A549 (cell line): Measurements from ENCODE around the gene RNF130. TPM values are rescaled to one million over a fixed set of nuclear protein-coding genes. Genes with fewer than 3 reads are reported as not detected.
A peak's percentile ranks its signal among the peaks of the same experiment; 100 is the strongest.
"Not testable (repeated sequence)": the region's sequence is repeated elsewhere in the genome, so short reads cannot be mapped to it uniquely, and the experiment has no call there.

ENCODE experiments used
- ATAC-seq, 2 experiments: fragments of 200-7000 bp in 1 of 2; fragments of >200 bp in 1 of 2; cut with Nextera tagmentation in 1 of 2; cut with Tn5 transposase in 1 of 2; 3 replicates each; pipeline versions ENCODE4 v1.8.0 to v1.9.1; 2018 to 2020; ENCODE audit warnings: mild to moderate bottlenecking in 1 of 2, moderate library complexity in 1 of 2
- CTCF ChIA-PET: fragments of 300-600 bp; sonication (Branson Sonifier 250); formaldehyde crosslinking; extraction: SDS; loops from one replicate; lab custom pipeline; 2021; ENCODE audit warnings: antibody characterized with exemption, inconsistent platforms; lab: Yijun Ruan, JAX
- POLR2A ChIA-PET: fragments of 350-600 bp; formaldehyde crosslinking; extraction: SDS; loops from one replicate; lab custom pipeline; 2021; ENCODE audit warnings: antibody characterized with exemption, inconsistent platforms; lab: Yijun Ruan, JAX
- DNase-seq, 2 experiments: peaks; one replicate each; pipeline versions ENCODE4 v3.0.0 to v3.0.0-alpha.2; 2011 to 2016; ENCODE audit warnings: low read depth in 1 of 2, low spot score in 1 of 2
- FAIRE-seq: peaks from 2 replicates; lab custom pipeline; 2011; peaks lifted over from hg19 to GRCh38; lab: Jason Lieb, UNC
- H3K27ac ChIP-seq, 2 experiments: fragments of >200 bp; sonication (Bioruptor Twin); formaldehyde crosslinking; 3 replicates each; pipeline ENCODE4 v1.5.1; 2016 to 2017
- H3K4me1 ChIP-seq: fragments of >200 bp; sonication (Bioruptor Twin); formaldehyde crosslinking; 3 replicates; pipeline ENCODE4 v1.6.1; 2016
- H3K4me2 ChIP-seq: fragments of >200 bp; sonication (Bioruptor Twin); formaldehyde crosslinking; 3 replicates; pipeline ENCODE4 v1.6.1; 2016
- H3K4me3 ChIP-seq: fragments of >200 bp; sonication (Bioruptor Twin); formaldehyde crosslinking; 3 replicates; pipeline ENCODE4 v1.5.1; 2016
- H3K9me3 ChIP-seq: fragments of >200 bp; sonication (Bioruptor Twin); formaldehyde crosslinking; 3 replicates; pipeline ENCODE4 v1.6.1; 2016
- BHLHE40 ChIP-seq: IDR thresholded peaks from 2 replicates; pipeline ENCODE4 v1.6.1; 2012; ENCODE audit warnings: low read depth, low read length, inconsistent platforms
- CEBPB ChIP-seq, 2 experiments: fragments of >200 bp in 1 of 2; sonication (Bioruptor Twin) in 1 of 2; formaldehyde crosslinking in 1 of 2; IDR thresholded peaks; 2 replicates each; pipeline ENCODE4 v1.6.1; 2012 to 2016
- ESRRA ChIP-seq: fragments of 150-350 bp; IDR thresholded peaks from 2 replicates; pipeline ENCODE4 v1.6.1; 2014; ENCODE audit warnings: mild to moderate bottlenecking, low read length, borderline replicate concordance
- FOSL2 ChIP-seq, 2 experiments: fragments of 450-650 bp in 1 of 2; fragments of >200 bp in 1 of 2; sonication (Bioruptor Twin) in 1 of 2; formaldehyde crosslinking; IDR thresholded peaks; 2 replicates each; pipeline versions ENCODE4 v1.5.0 to v1.6.1; 2016 to 2020; ENCODE audit warnings: mild to moderate bottlenecking in 1 of 2, moderate library complexity in 1 of 2
- HOXB5 ChIP-seq: fragments of 250-450 bp; sonication (Bioruptor Pico); IDR thresholded peaks from 2 replicates; pipeline ENCODE4 v1.5.0; 2020; ENCODE audit warnings: mild to moderate bottlenecking, moderate library complexity
- JUN ChIP-seq, 2 experiments: fragments of >200 bp; sonication (Bioruptor Twin); formaldehyde crosslinking; IDR thresholded peaks; 2 replicates in 1 of 2; 3 replicates in 1 of 2; pipeline ENCODE4 v1.6.1; 2016 to 2017
- MAFK ChIP-seq: fragments of 450-650 bp; IDR thresholded peaks from 2 replicates; pipeline ENCODE4 v1.6.1; 2014; ENCODE audit not compliant: partially characterized antibody
- MAZ ChIP-seq: fragments of 150-350 bp; IDR thresholded peaks from 2 replicates; pipeline ENCODE4 v1.6.1; 2014; ENCODE audit warnings: antibody characterized with exemption, low read depth, low read length, borderline replicate concordance
- NFE2L2 ChIP-seq: fragments of 150-350 bp; conservative IDR thresholded peaks from 2 replicates; pipeline ENCODE4 v1.6.1; 2014; ENCODE audit warnings: low read length
- POLR2A ChIP-seq: IDR thresholded peaks from 2 replicates; pipeline ENCODE4 v1.6.1; 2012; ENCODE audit warnings: mild to moderate bottlenecking, low read length
- RARB ChIP-seq: fragments of 250-450 bp; sonication (Bioruptor Pico); IDR thresholded peaks from 2 replicates; pipeline ENCODE4 v1.8.0; 2021; ENCODE audit warnings: mild to moderate bottlenecking, moderate library complexity
- SMC3 ChIP-seq: fragments of >200 bp; sonication (Bioruptor Twin); formaldehyde crosslinking; IDR thresholded peaks from 3 replicates; pipeline ENCODE4 v1.6.1; 2018; ENCODE audit warnings: inconsistent platforms
- SREBF2 ChIP-seq: fragments of 450-650 bp; IDR thresholded peaks from 2 replicates; pipeline ENCODE4 v1.6.1; 2014; ENCODE audit warnings: mild to moderate bottlenecking, moderate library complexity
- TFCP2L1 ChIP-seq: fragments of 250-450 bp; sonication (Bioruptor Pico); IDR thresholded peaks from 2 replicates; pipeline ENCODE4 v1.5.0; 2021; ENCODE audit warnings: mild to moderate bottlenecking
- ZNF302 ChIP-seq: fragments of 250-450 bp; sonication (Bioruptor Pico); IDR thresholded peaks from 2 replicates; pipeline ENCODE4 v1.9.0; 2021; ENCODE audit warnings: inconsistent platforms, mild to moderate bottlenecking, moderate library complexity
- ZSCAN20 ChIP-seq: fragments of 250-450 bp; sonication (Bioruptor Pico); IDR thresholded peaks from 2 replicates; pipeline ENCODE4 v1.8.0; 2022; ENCODE audit warnings: mild to moderate bottlenecking, moderate library complexity
- WGBS: methylation state at CpG from one replicate; pipeline ENCODE4 v1.1.6; 2017; ENCODE audit errors: missing lambda C conversion rate; 5-methylcytosine and 5-hydroxymethylcytosine counted together
- polyA plus RNA-seq, 4 experiments: library from polyadenylated mRNA; depleted of rRNA in 3 of 4; stranded (reverse); fragments of >200 nt; fragmentation: RNase III in 1 of 4; extraction: RNeasy Plus Mini Kit Qiagen cat#74134 plus additional on column Dnase treatment in 1 of 4; gene quantifications; 2 replicates in 3 of 4; 3 replicates in 1 of 4; pipeline ENCODE4 v1.2.3, GENCODE V29; 2011 to 2017
- TF ChIP-seq, protein P1 (sequence below): IDR thresholded peaks from 2 replicates; pipeline ENCODE4 v1.6.1; 2012
- TF ChIP-seq, protein P2 (sequence below): fragments of 200-600 bp; sonication (generic); IDR thresholded peaks from 2 replicates; pipeline ENCODE4 v1.6.1; 2016; ENCODE audit warnings: antibody characterized with exemption, mild to moderate bottlenecking, moderate library complexity
- TF ChIP-seq, protein P3 (sequence below): fragments of >200 bp; sonication (Bioruptor Twin); formaldehyde crosslinking; IDR thresholded peaks from 2 replicates; pipeline ENCODE4 v1.6.1; 2016
- TF ChIP-seq, protein P4 (sequence below): fragments of 250-450 bp; sonication (Bioruptor Pico); IDR thresholded peaks from 2 replicates; pipeline ENCODE4 v1.5.0; 2021; ENCODE audit warnings: mild to moderate bottlenecking, moderate library complexity, borderline replicate concordance
- TF ChIP-seq, protein P5 (sequence below): fragments of >200 bp; sonication (Bioruptor Twin); formaldehyde crosslinking; IDR thresholded peaks from 3 replicates; pipeline ENCODE4 v1.6.1; 2016
- TF ChIP-seq, protein P6 (sequence below): fragments of 450-650 bp; IDR thresholded peaks from 2 replicates; pipeline ENCODE4 v1.6.1; 2014; ENCODE audit warnings: antibody characterized with exemption

The RNF130 gene
- polyA plus RNA-seq, 2 of the 4 experiments (the other 2 are of a cell fraction), result 33.3 to 50.1 TPM

DNA sequence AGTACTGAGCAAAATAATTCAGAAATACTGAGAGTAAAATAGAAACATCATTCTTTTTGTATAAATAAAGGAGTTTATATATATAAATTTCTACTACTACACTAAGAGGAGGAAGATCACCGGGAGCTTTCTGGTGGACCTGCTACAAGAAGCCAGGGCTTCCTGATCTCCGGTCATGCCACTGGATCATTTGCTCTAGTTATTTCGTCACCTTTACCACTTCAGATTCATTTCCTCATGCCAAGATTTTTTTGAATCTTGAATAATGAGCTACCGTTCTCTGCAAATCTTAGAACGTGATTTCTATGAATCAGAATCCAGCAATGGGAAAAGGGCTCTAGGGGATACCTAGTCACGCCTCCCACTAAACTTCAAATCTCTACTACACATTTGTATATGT lies 111.9 kb downstream of the RNF130 start:
- FAIRE-seq, result no peak
- DNase-seq, result no peak
- no peak overlapping the region for H3K4me3 ChIP-seq
- 91% methylated on average over 6 of the region's 6 CpGs for WGBS
- ChIA-PET POLR2A (no interaction called here), CTCF (interaction anchor here (1.0 to 1.1 kb wide), 2 partner anchors 12 to 16 kb away, joined by 3 read pairs; no protein-coding TSS in a partner anchor)
- H3K4me1 ChIP-seq, result no peaks in the 10 kb centered on the region
- no peak overlapping the region for H3K27ac ChIP-seq
- no peak for ATAC-seq
- TF ChIP-seq ZSCAN20 (CRISPR knock-in tag), result no peak
- no peak for TF ChIP-seq SMC3
- no peak for TF ChIP-seq SREBF2
- TF ChIP-seq NFE2L2, result no peak
- no peak for TF ChIP-seq BHLHE40
- TF ChIP-seq ESRRA, result no peak
- TF ChIP-seq FOSL2 (IDR thresholded peaks at IDR 0.05), result no peak
- no peak for TF ChIP-seq FOSL2 (CRISPR knock-in tag; IDR thresholded peaks at IDR 0.05)
- no peak for TF ChIP-seq MAZ
- TF ChIP-seq, protein P1, sequence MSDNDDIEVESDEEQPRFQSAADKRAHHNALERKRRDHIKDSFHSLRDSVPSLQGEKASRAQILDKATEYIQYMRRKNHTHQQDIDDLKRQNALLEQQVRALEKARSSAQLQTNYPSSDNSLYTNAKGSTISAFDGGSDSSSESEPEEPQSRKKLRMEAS, result no peak
- no peak for TF ChIP-seq ZNF302 (CRISPR knock-in tag)
- TF ChIP-seq, protein P2, sequence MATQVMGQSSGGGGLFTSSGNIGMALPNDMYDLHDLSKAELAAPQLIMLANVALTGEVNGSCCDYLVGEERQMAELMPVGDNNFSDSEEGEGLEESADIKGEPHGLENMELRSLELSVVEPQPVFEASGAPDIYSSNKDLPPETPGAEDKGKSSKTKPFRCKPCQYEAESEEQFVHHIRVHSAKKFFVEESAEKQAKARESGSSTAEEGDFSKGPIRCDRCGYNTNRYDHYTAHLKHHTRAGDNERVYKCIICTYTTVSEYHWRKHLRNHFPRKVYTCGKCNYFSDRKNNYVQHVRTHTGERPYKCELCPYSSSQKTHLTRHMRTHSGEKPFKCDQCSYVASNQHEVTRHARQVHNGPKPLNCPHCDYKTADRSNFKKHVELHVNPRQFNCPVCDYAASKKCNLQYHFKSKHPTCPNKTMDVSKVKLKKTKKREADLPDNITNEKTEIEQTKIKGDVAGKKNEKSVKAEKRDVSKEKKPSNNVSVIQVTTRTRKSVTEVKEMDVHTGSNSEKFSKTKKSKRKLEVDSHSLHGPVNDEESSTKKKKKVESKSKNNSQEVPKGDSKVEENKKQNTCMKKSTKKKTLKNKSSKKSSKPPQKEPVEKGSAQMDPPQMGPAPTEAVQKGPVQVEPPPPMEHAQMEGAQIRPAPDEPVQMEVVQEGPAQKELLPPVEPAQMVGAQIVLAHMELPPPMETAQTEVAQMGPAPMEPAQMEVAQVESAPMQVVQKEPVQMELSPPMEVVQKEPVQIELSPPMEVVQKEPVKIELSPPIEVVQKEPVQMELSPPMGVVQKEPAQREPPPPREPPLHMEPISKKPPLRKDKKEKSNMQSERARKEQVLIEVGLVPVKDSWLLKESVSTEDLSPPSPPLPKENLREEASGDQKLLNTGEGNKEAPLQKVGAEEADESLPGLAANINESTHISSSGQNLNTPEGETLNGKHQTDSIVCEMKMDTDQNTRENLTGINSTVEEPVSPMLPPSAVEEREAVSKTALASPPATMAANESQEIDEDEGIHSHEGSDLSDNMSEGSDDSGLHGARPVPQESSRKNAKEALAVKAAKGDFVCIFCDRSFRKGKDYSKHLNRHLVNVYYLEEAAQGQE, result no peak
- TF ChIP-seq POLR2A, result no peak
- TF ChIP-seq TFCP2L1, result no peak
- TF ChIP-seq, protein P3, sequence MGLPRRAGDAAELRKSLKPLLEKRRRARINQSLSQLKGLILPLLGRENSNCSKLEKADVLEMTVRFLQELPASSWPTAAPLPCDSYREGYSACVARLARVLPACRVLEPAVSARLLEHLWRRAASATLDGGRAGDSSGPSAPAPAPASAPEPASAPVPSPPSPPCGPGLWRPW, result no peak
- H3K4me2 ChIP-seq, result no peak overlapping the region
- no peaks in the 10 kb centered on the region for H3K9me3 ChIP-seq

DNA sequence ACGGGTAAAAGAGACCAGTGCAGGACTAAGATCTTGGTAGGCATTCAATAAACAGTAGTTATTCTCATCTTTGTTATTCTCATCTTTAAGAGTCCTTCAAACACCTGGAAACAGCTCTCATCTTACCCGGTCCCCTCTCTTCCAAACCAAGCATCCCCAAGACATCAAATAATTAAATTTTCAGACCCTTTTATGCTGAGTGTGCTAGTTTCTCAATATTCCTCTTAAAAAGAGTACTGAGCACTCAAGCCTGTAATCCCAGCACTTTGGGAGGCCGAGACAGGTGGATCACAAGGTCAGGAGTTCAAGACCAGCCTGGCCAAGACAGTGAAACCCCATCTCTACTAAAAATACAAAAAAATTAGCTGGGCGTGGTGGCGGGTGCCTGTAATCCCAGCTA lies 112.4 kb downstream of the RNF130 start:
- ATAC-seq, H3K4me1 ChIP-seq, H3K4me2 ChIP-seq, POLR2A ChIA-PET, FAIRE-seq, H3K9me3 ChIP-seq, DNase-seq, H3K4me3 ChIP-seq, H3K27ac ChIP-seq: not testable (repeated sequence)
- CTCF ChIA-PET, result interaction anchor here (1.0 to 1.1 kb wide), 2 partner anchors 11 to 16 kb away, joined by 3 read pairs; no protein-coding TSS in a partner anchor
- 94% methylated on average over 5 of the region's 5 CpGs for WGBS
- TF ChIP-seq MAFK, result peak; percentile 80

DNA sequence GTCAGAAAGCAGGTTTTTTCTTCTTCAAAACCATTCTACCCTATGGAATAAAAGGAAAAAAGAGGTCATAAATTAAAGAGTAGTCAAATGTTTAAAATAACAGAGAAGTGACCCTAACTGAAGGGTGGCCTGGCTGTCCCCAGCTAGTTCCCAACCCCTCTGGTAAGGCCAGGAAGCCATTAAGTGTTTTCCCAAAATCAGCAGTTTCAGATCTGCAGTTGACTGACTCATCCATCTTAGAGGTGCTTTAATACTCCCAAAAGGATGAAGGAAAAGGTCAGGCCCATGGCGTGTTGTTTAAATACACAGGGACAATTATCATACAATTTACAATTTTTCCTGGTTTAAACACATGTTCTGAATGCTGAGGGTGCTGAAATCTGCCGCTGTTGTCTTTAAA lies 115.9 kb downstream of the RNF130 start:
- H3K4me1 ChIP-seq, result no peaks in the 10 kb centered on the region
- no peak overlapping the region for H3K4me3 ChIP-seq
- POLR2A ChIA-PET, result no interaction called here
- no peak for TF ChIP-seq RARB (CRISPR knock-in tag)
- peak; percentile 33 for TF ChIP-seq MAFK
- ATAC-seq (no peak), FAIRE-seq (no peak), DNase-seq (no peak)
- H3K27ac ChIP-seq, result no peak overlapping the region
- no peak overlapping the region for H3K4me2 ChIP-seq
- WGBS, result 83% methylated on average over 2 of the region's 2 CpGs
- no peaks in the 10 kb centered on the region for H3K9me3 ChIP-seq
- CTCF ChIA-PET, result no interaction called here

DNA sequence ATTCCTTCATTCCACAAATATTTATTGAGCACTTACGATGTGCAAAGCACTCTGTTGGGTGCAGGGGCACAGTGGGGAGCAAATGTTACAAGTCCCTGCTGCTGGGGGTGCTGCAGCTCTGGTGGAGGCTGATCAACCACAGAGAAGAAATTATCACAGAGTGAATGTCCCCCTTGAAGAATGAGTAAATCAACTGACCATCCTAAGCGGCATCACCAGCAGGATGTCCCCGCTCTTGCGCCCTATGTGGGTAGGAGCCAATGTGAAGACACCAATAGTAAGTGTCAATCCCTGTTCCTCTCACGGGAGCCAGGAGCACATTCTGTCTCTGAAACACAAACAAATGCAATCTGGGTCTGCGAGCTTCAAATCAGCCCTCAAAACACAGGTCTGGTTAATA lies 116.5 kb downstream of the RNF130 start:
- H3K27ac ChIP-seq, result no peak overlapping the region
- ChIA-PET CTCF (no interaction called here), POLR2A (no interaction called here)
- H3K4me1 ChIP-seq, result no peaks in the 10 kb centered on the region
- DNase-seq, result no peak
- no peaks in the 10 kb centered on the region for H3K9me3 ChIP-seq
- TF ChIP-seq JUN (IDR thresholded peaks at IDR 0.05) (no peak), NFE2L2 (no peak), ESRRA (no peak), HOXB5 (CRISPR knock-in tag) (no peak), CEBPB (IDR thresholded peaks at IDR 0.05) (no peak)
- TF ChIP-seq, protein P4, sequence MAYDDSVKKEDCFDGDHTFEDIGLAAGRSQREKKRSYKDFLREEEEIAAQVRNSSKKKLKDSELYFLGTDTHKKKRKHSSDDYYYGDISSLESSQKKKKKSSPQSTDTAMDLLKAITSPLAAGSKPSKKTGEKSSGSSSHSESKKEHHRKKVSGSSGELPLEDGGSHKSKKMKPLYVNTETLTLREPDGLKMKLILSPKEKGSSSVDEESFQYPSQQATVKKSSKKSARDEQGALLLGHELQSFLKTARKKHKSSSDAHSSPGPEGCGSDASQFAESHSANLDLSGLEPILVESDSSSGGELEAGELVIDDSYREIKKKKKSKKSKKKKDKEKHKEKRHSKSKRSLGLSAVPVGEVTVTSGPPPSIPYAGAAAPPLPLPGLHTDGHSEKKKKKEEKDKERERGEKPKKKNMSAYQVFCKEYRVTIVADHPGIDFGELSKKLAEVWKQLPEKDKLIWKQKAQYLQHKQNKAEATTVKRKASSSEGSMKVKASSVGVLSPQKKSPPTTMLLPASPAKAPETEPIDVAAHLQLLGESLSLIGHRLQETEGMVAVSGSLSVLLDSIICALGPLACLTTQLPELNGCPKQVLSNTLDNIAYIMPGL (CRISPR knock-in tag), result no peak
- TF ChIP-seq, protein P5, sequence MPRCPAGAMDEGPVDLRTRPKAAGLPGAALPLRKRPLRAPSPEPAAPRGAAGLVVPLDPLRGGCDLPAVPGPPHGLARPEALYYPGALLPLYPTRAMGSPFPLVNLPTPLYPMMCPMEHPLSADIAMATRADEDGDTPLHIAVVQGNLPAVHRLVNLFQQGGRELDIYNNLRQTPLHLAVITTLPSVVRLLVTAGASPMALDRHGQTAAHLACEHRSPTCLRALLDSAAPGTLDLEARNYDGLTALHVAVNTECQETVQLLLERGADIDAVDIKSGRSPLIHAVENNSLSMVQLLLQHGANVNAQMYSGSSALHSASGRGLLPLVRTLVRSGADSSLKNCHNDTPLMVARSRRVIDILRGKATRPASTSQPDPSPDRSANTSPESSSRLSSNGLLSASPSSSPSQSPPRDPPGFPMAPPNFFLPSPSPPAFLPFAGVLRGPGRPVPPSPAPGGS, result no peak
- TF ChIP-seq, protein P6, sequence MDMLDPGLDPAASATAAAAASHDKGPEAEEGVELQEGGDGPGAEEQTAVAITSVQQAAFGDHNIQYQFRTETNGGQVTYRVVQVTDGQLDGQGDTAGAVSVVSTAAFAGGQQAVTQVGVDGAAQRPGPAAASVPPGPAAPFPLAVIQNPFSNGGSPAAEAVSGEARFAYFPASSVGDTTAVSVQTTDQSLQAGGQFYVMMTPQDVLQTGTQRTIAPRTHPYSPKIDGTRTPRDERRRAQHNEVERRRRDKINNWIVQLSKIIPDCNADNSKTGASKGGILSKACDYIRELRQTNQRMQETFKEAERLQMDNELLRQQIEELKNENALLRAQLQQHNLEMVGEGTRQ, result no peak
- WGBS, result 84% methylated on average over 6 of the region's 6 CpGs
- no peak overlapping the region for H3K4me3 ChIP-seq
- H3K4me2 ChIP-seq, result no peak overlapping the region
- no peak for FAIRE-seq
- ATAC-seq, result no peak
